ENCODE measurements around the gene PDS5A. TPM values are rescaled to one million over a fixed set of nuclear protein-coding genes. Genes with fewer than 3 reads are reported as not detected.
"Not testable (repeated sequence)": the region's sequence is repeated elsewhere in the genome, so short reads cannot be mapped to it uniquely, and the experiment has no call there.

The PDS5A gene

GRCh38 chr4:39785083-39785482 is 192.6 kb downstream of the PDS5A start:
- Histone ChIP-seq H3K14ac (ENCODE audit: low read length) (no peak overlapping the region), H2BK120ac (ENCODE audit: low read depth, low read length) (no peak overlapping the region), H3K9me3 (replicated peaks in 1 of 2; ENCODE audit: control insufficient read depth in 2 of 2, insufficient read depth in 1 of 2, low read depth in 1 of 2, low read length in 2 of 2) (no peaks in the 10 kb centered on the region), H2BK5ac (ENCODE audit: low read length) (no peak overlapping the region), H3K4ac (ENCODE audit: low read length) (no peak overlapping the region), H3K18ac (ENCODE audit: low read length) (no peak overlapping the region), H2BK15ac (ENCODE audit: low read length) (no peak overlapping the region), H3K9ac (ENCODE audit: low read depth, low read length, poor library complexity) (no peak overlapping the region), H3K36me3 (replicated peaks in 1 of 2; ENCODE audit: control insufficient read depth in 2 of 2, insufficient read depth in 2 of 2, low read length in 2 of 2) (peaks cover 0 to 18% of the 10 kb centered on the region in 2 donors), H3K4me3 (ENCODE audit: low read length in 2 of 2) (no peak overlapping the region), H2BK12ac (ENCODE audit: low read length) (no peak overlapping the region), H3K4me1 (ENCODE audit: control insufficient read depth in 2 of 2, insufficient read depth in 1 of 2, low read depth in 1 of 2, low read length in 2 of 2) (no peaks in the 10 kb centered on the region), H3K79me1 (ENCODE audit: low read depth, low read length) (no peaks in the 10 kb centered on the region), H4K91ac (ENCODE audit: low read depth, low read length, poor library complexity) (no peak overlapping the region), H3K23ac (ENCODE audit: low read depth, low read length, poor library complexity) (no peak overlapping the region), H2AK5ac (ENCODE audit: low read depth, low read length) (no peak overlapping the region), H4K8ac (ENCODE audit: low read depth, low read length) (no peak overlapping the region), H2AFZ (ENCODE audit: low read length) (no peak overlapping the region), H3K4me2 (ENCODE audit: insufficient read depth, low read length, poor library complexity, severe bottlenecking) (no peak overlapping the region), H3K27me3 (ENCODE audit: control insufficient read depth in 3 of 3, insufficient read depth in 3 of 3, low read depth in 1 of 3, low read length in 3 of 3) (no peaks in the 10 kb centered on the region), H3K27ac (replicated peaks; ENCODE audit: low read length) (no peak overlapping the region)
- no peak for DNase-seq (ENCODE audit: low spot score)
- no CpG with 5 or more reads among the region's 1 CpG for WGBS, 2 donors (ENCODE audit: extremely low coverage in 2 of 2, insufficient read length in 2 of 2, insufficient replicate concordance in 1 of 2)

DNA sequence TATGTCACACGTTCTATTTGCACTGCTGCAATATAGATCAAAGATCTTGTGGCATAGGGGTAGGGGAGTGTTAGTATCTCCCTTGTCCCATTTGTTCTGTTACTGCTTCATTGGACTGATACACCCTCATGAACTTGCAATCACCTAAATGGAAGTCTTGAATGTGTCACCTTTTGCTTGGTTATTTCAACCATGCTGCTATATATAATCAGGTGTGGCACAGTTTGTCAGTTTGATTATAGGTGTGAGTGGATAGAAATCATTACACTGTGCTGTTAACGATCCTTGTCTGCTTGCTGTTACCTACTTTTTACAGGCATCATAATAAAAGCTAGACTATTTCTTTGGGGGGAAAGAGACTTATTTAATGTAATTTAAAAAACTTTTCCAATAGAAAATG is 195.7 kb downstream of the PDS5A start:
- H2AFZ ChIP-seq (ENCODE audit: low read length); H3K9me3 ChIP-seq (replicated peaks in 1 of 2; ENCODE audit: control insufficient read depth in 2 of 2, insufficient read depth in 1 of 2, low read depth in 1 of 2, low read length in 2 of 2); H4K8ac ChIP-seq (ENCODE audit: low read depth, low read length); H2BK120ac ChIP-seq (ENCODE audit: low read depth, low read length); H2BK15ac ChIP-seq (ENCODE audit: low read length); H3K4ac ChIP-seq (ENCODE audit: low read length); H2BK12ac ChIP-seq (ENCODE audit: low read length); DNase-seq (ENCODE audit: low spot score); H2AK5ac ChIP-seq (ENCODE audit: low read depth, low read length); H3K79me1 ChIP-seq (ENCODE audit: low read depth, low read length); H3K4me1 ChIP-seq (ENCODE audit: control insufficient read depth in 2 of 2, insufficient read depth in 1 of 2, low read depth in 1 of 2, low read length in 2 of 2); H3K14ac ChIP-seq (ENCODE audit: low read length); H3K4me3 ChIP-seq (ENCODE audit: low read length in 2 of 2); H3K23ac ChIP-seq (ENCODE audit: low read depth, low read length, poor library complexity); H4K91ac ChIP-seq (ENCODE audit: low read depth, low read length, poor library complexity); H3K18ac ChIP-seq (ENCODE audit: low read length); H2BK5ac ChIP-seq (ENCODE audit: low read length); H3K27me3 ChIP-seq (ENCODE audit: control insufficient read depth in 3 of 3, insufficient read depth in 3 of 3, low read depth in 1 of 3, low read length in 3 of 3); H3K27ac ChIP-seq (replicated peaks; ENCODE audit: low read length); H3K9ac ChIP-seq (ENCODE audit: low read depth, low read length, poor library complexity); H3K4me2 ChIP-seq (ENCODE audit: insufficient read depth, low read length, poor library complexity, severe bottlenecking): not testable (repeated sequence)
- H3K36me3 ChIP-seq (replicated peaks in 1 of 2; ENCODE audit: control insufficient read depth in 2 of 2, insufficient read depth in 2 of 2, low read length in 2 of 2): peaks cover 0 to 49% of the 10 kb centered on the region in 2 donors
- WGBS, 2 donors (ENCODE audit: extremely low coverage in 2 of 2, insufficient read length in 2 of 2, insufficient replicate concordance in 1 of 2): no CpG with 5 or more reads among the region's 2 CpGs

Small RNA genes within 50 kb of the gene (small RNA-seq; reads per million reads assigned to genes)
- not detected for gene RNA5SP159 (ENCODE audit: insufficient read depth)
